Lower leg skin (tissue), 4 donors: Measurements from ENCODE around the gene MTMR2. TPM values are rescaled to one million over a fixed set of nuclear protein-coding genes. Genes with fewer than 3 reads are reported as not detected.

Experiments
- DNase-seq, 2 donors: peaks; one replicate each; pipeline ENCODE4 v3.0.0-alpha.2; 2019; ENCODE audit warnings: low spot score in 2 of 2
- H3K4me3 ChIP-seq: fragments of 200-600 bp; sonication (generic); 2 replicates; pipeline ENCODE4 v1.5.1; 2017; ENCODE audit warnings: mild to moderate bottlenecking, low read depth; ENCODE audit not compliant: poor library complexity, severe bottlenecking
- POLR2A ChIP-seq, 2 donors: fragments of 450-650 bp; IDR thresholded peaks; one replicate each; pipeline ENCODE4 v1.6.1; 2016 to 2017; ENCODE audit warnings: antibody characterized with exemption in 2 of 2, mild to moderate bottlenecking in 1 of 2, moderate library complexity in 1 of 2
- WGBS, 2 donors: methylation state at CpG; one replicate each; pipeline ENCODE4 v1.1.5; 2018; 5-methylcytosine and 5-hydroxymethylcytosine counted together
- intact Hi-C: fragments of 100-400 bp; cut with DNase I; formaldehyde crosslinking; loops from one replicate; pipeline ENCODE4 v1.15.0; 2023; ENCODE audit warnings: low total_unique reads
- total RNA-seq, 4 donors: library from RNA; depleted of rRNA; stranded (reverse); fragments of >200 nt; gene quantifications; one replicate each; pipeline ENCODE4 v1.1.0, GENCODE V29; 2016
- TF ChIP-seq, protein P1 (sequence below), 3 donors: fragments of 450-650 bp; IDR thresholded peaks; one replicate each; pipeline ENCODE4 v1.5.1; 2016; ENCODE audit warnings: antibody characterized with exemption in 3 of 3, mild to moderate bottlenecking in 3 of 3, moderate library complexity in 2 of 3

MTMR2 gene
- total RNA-seq, 4 donors from 2014 or later: 11.1 to 17.4 (median 12.2) TPM

DNA sequence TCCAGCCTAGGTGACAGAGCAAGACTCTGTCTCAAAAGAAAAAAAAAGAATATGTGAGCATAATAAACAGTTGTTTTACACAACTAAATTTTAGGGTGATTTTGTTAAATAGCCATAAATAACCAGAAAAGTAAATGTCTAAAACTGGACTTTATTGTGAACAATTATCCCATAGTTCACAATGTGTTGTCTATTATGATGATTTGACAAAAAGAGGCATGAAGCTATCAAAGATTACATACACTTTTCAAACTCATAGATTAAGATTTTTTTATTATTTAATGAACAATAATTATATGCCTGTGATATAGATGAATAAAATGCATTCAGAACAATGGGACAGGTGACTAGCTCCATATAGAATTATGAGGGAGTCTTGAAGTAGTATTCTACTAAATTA is 27.0 kb upstream of the MTMR2 start:
- no peak overlapping the region for H3K4me3 ChIP-seq
- TF ChIP-seq POLR2A (IDR thresholded peaks at IDR 0.05): no peak
- TF ChIP-seq, protein P1, sequence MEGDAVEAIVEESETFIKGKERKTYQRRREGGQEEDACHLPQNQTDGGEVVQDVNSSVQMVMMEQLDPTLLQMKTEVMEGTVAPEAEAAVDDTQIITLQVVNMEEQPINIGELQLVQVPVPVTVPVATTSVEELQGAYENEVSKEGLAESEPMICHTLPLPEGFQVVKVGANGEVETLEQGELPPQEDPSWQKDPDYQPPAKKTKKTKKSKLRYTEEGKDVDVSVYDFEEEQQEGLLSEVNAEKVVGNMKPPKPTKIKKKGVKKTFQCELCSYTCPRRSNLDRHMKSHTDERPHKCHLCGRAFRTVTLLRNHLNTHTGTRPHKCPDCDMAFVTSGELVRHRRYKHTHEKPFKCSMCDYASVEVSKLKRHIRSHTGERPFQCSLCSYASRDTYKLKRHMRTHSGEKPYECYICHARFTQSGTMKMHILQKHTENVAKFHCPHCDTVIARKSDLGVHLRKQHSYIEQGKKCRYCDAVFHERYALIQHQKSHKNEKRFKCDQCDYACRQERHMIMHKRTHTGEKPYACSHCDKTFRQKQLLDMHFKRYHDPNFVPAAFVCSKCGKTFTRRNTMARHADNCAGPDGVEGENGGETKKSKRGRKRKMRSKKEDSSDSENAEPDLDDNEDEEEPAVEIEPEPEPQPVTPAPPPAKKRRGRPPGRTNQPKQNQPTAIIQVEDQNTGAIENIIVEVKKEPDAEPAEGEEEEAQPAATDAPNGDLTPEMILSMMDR (IDR thresholded peaks at IDR 0.05): no peak
- DNase-seq: no peak
- intact Hi-C loops: no loop called here

DNA sequence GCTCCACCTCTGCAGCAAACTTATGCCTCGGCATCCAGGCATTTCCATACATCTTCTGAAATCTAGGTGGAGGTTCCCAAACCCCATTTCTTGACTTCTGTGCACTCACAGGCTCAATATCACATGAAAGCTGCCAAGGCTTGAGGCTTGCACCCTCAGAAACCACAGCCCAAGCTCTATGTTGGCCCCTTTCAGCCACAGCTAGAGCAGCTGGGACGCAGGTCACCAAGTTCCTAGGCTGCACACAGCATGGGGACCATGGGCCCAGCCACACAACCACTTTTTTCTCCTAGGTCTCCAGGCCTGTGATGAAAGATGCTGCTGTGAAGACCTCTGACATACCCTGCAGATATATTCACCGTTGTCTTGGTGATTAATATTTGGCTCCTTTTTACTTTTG is 24.7 kb upstream of the MTMR2 start:
- intact Hi-C loops: no loop called here
- WGBS, 2 donors: 94 to 98% methylated on average over 3 of the region's 3 CpGs

DNA sequence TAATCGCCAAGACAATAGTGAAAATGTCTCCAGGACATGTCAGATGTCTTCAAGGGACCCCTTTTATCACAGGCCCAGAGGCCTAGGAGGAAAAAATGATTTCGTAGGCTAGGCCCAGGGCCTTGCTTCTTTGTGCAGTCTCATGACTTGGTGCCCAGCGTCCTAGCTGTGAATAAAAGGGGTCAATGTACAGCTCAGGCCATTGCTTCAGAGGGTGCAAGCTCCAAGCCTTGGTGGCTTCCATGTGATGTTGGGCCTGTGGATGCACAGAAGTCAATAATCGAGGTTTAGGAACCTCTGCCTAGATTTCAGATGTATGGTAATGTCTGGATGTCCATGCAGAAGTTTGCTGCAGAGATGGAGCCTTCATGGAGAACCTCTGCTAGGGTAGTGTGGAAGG is 20.7 kb upstream of the MTMR2 start:
- intact Hi-C loops: no loop called here
- TF ChIP-seq POLR2A (IDR thresholded peaks at IDR 0.05): no peak
- TF ChIP-seq, protein P1 (IDR thresholded peaks at IDR 0.05): no peak
- DNase-seq: no peak
- 88 to 89% methylated on average over 4 of the region's 4 CpGs for WGBS, 2 donors
- no peak overlapping the region for H3K4me3 ChIP-seq

More for the DNA sequence above, 24.7 kb upstream of the MTMR2 start:
- no peak overlapping the region for H3K4me3 ChIP-seq
- DNase-seq: no peak
- TF ChIP-seq, protein P1 (IDR thresholded peaks at IDR 0.05): no peak
- no peak for TF ChIP-seq POLR2A (IDR thresholded peaks at IDR 0.05)

DNA sequence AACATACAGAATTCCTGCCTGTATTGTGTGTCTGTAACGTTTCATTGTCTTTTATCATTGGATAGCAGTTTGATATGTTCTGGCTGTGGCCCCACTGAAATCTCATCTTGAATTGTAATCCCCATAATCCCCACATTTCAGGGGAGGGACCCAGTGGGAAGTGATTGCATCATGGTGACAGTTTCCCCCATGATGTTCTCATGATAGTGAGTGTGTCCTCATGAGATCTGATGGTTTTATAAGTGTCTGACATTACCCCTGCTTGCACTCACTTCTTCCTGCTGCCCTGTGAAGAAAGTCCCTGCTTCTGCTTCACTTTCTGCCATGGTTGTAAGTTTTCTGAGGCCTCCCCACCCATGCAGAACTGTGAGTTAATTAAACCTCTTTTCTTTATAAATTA is 19.6 kb upstream of the MTMR2 start:
- WGBS, 2 donors: 77 to 85% methylated on average over 1 of the region's 1 CpG
- H3K4me3 ChIP-seq: no peak overlapping the region
- intact Hi-C loops: no loop called here
- no peak for DNase-seq
- no peak for TF ChIP-seq POLR2A (IDR thresholded peaks at IDR 0.05)
- TF ChIP-seq, protein P1 (IDR thresholded peaks at IDR 0.05): no peak

DNA sequence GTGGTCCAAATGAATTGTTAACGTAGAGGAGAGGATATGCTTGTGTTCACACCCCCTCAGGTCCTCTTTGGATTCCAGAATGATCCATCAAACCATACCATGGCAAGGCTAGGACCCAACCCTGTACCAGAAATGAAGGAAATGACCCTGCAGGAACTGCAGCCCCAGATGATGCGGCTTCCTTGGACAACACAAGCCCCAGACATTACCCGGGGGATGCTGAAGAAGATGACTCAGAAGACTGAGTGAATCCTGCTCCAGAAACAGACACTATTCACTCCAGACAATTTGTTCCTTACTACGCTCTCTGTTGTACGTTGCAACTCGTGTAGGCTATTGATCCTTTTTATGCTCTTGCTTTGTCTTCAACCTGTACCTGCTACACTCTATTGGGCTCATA is 15.2 kb upstream of the MTMR2 start:
- TF ChIP-seq, protein P1 (IDR thresholded peaks at IDR 0.05): no peak
- TF ChIP-seq POLR2A (IDR thresholded peaks at IDR 0.05): no peak
- 73 to 92% methylated on average over 6 of the region's 6 CpGs for WGBS, 2 donors
- DNase-seq: no peak
- no peak overlapping the region for H3K4me3 ChIP-seq
- intact Hi-C loops: no loop called here

DNA sequence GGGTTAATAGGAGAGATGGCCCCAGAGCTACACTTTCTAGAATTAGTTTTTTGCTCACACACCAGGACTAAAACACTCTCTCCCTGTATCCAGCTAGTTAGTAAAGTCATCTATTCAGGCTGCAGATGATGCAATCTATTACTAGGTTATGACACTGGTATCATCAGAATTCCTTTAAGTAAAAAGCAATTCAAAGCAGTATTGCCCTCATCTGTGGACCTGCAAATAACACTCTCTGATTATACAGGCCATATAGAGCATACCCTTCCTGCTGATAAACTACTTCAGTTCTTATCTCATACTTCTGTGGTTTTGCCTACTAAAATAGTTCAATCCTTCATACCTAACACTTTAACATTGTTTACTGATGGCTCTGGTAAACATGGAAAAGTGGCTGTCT is 13.5 kb upstream of the MTMR2 start:
- no peak for DNase-seq
- intact Hi-C loops: no loop called here
- H3K4me3 ChIP-seq: no peak overlapping the region
- TF ChIP-seq, protein P1 (IDR thresholded peaks at IDR 0.05): no peak
- TF ChIP-seq POLR2A (IDR thresholded peaks at IDR 0.05): no peak
